Loucy (cell line): ENCODE results near the gene LBP.

Experiments used
- H2AFZ ChIP-seq: fragments of 200-600 bp; sonication (generic); 2 replicates; pipeline ENCODE4 v1.6.0; 2016; ENCODE audit warnings: antibody characterized with exemption, mild to moderate bottlenecking, low read length, moderate library complexity
- H3F3A ChIP-seq: fragments of 200-600 bp; 2 replicates; pipeline ENCODE4 v1.6.0; 2016; ENCODE audit warnings: antibody characterized with exemption, low read depth, mild to moderate bottlenecking
- H3K27me3 ChIP-seq: fragments of 200-600 bp; sonication (generic); 2 replicates; pipeline ENCODE4 v1.6.1; 2014; ENCODE audit warnings: low read length, mild to moderate bottlenecking; ENCODE audit not compliant: insufficient read depth, poor library complexity, severe bottlenecking
- H3K36me3 ChIP-seq: fragments of 200-600 bp; sonication (generic); 2 replicates; pipeline ENCODE4 v1.6.1; 2016; ENCODE audit warnings: low read length; ENCODE audit not compliant: insufficient read depth
- H3K4me1 ChIP-seq: fragments of 200-600 bp; sonication (generic); 2 replicates; pipeline ENCODE4 v1.5.1; 2014; ENCODE audit warnings: low read length, mild to moderate bottlenecking; ENCODE audit not compliant: insufficient read depth, poor library complexity, severe bottlenecking
- H3K4me2 ChIP-seq: fragments of 200-600 bp; sonication (generic); 2 replicates; pipeline ENCODE4 v1.6.0; 2014; ENCODE audit warnings: antibody characterized with exemption, low read length, low read depth, mild to moderate bottlenecking; ENCODE audit not compliant: poor library complexity, severe bottlenecking
- H3K4me3 ChIP-seq: fragments of 200-600 bp; sonication (generic); 2 replicates; pipeline ENCODE4 v1.5.1; 2014; ENCODE audit warnings: low read length, mild to moderate bottlenecking, mixed read lengths; ENCODE audit not compliant: poor library complexity, severe bottlenecking
- H3K79me2 ChIP-seq: fragments of 200-600 bp; sonication (generic); 2 replicates; pipeline ENCODE4 v1.6.1; 2014; ENCODE audit warnings: low read length; ENCODE audit not compliant: insufficient read depth
- H3K9ac ChIP-seq: fragments of 200-600 bp; sonication (generic); 2 replicates; pipeline ENCODE4 v1.6.0; 2014; ENCODE audit warnings: mild to moderate bottlenecking, low read depth, low read length, moderate library complexity; ENCODE audit not compliant: poor library complexity, severe bottlenecking
- H3K9me2 ChIP-seq: fragments of 200-600 bp; sonication (generic); replicated peaks from 2 replicates; pipeline ENCODE4 v1.6.1; 2016; ENCODE audit warnings: low read depth, low read length, mixed read lengths
- H3K9me3 ChIP-seq: fragments of 200-600 bp; sonication (generic); 2 replicates; pipeline ENCODE4 v1.6.1; 2014; ENCODE audit warnings: mild to moderate bottlenecking, antibody characterized with exemption, low read length, low read depth; ENCODE audit not compliant: insufficient read depth
- H4K20me1 ChIP-seq: fragments of 200-600 bp; sonication (generic); 2 replicates; pipeline ENCODE4 v1.6.0; 2014; ENCODE audit warnings: antibody characterized with exemption, low read length, mild to moderate bottlenecking; ENCODE audit not compliant: insufficient read depth, poor library complexity, severe bottlenecking
- CTCF ChIP-seq: fragments of 200-600 bp; sonication (generic); conservative IDR thresholded peaks from 2 replicates; pipeline ENCODE4 v1.5.1; 2014; ENCODE audit warnings: mild to moderate bottlenecking, antibody characterized with exemption, low read length
- EZH2phosphoT487 ChIP-seq: fragments of 200-600 bp; IDR thresholded peaks from 2 replicates; pipeline ENCODE4 v1.6.1; 2018; ENCODE audit warnings: antibody characterized with exemption, mild to moderate bottlenecking, moderate library complexity, borderline replicate concordance

The LBP gene

GRCh38 chr20:38339997-38340396 lies 6.3 kb upstream of the LBP start:
- Histone ChIP-seq H2AFZ (no peak overlapping the region), H3K4me3 (no peak overlapping the region)
- no peak for TF ChIP-seq CTCF
- no peak for TF ChIP-seq EZH2phosphoT487

GRCh38 chr20:38340693-38341092 lies 5.6 kb upstream of the LBP start:
- H3K9me2 ChIP-seq: no peaks in the 10 kb centered on the region
- H3K4me1 ChIP-seq: no peaks in the 10 kb centered on the region
- no peaks in the 10 kb centered on the region for H4K20me1 ChIP-seq
- H3K36me3 ChIP-seq: no peaks in the 10 kb centered on the region
- H3K4me2 ChIP-seq: no peak overlapping the region
- TF ChIP-seq CTCF: no peak
- TF ChIP-seq EZH2phosphoT487: no peak
- H3F3A ChIP-seq: no peaks in the 10 kb centered on the region
- no peaks in the 10 kb centered on the region for H3K9me3 ChIP-seq
- no peaks in the 10 kb centered on the region for H3K79me2 ChIP-seq
- H3K9ac ChIP-seq: no peak overlapping the region
- H3K27me3 ChIP-seq: no peaks in the 10 kb centered on the region
- no peak overlapping the region for H2AFZ ChIP-seq
- no peak overlapping the region for H3K4me3 ChIP-seq

More at GRCh38 chr20:38339997-38340396, 6.3 kb upstream of the LBP start:
- no peaks in the 10 kb centered on the region for H3K79me2 ChIP-seq
- H3K9me2 ChIP-seq: no peaks in the 10 kb centered on the region
- no peak overlapping the region for H3K4me2 ChIP-seq
- H3K36me3 ChIP-seq: no peaks in the 10 kb centered on the region
- no peaks in the 10 kb centered on the region for H3F3A ChIP-seq
- H3K9ac ChIP-seq: no peak overlapping the region
- H3K27me3 ChIP-seq: no peaks in the 10 kb centered on the region
- no peaks in the 10 kb centered on the region for H3K4me1 ChIP-seq
- H3K9me3 ChIP-seq: no peaks in the 10 kb centered on the region
- no peaks in the 10 kb centered on the region for H4K20me1 ChIP-seq

- H3K9ac ChIP-seq: no peak overlapping the region
- H3K4me1 ChIP-seq: no peaks in the 10 kb centered on the region
- no peaks in the 10 kb centered on the region for H3F3A ChIP-seq
- no peaks in the 10 kb centered on the region for H3K36me3 ChIP-seq
- H3K4me2 ChIP-seq: no peak overlapping the region
- no peak overlapping the region for H3K4me3 ChIP-seq
- H3K9me3 ChIP-seq: no peaks in the 10 kb centered on the region
- no peaks in the 10 kb centered on the region for H4K20me1 ChIP-seq
- H3K79me2 ChIP-seq: no peaks in the 10 kb centered on the region
- no peaks in the 10 kb centered on the region for H3K27me3 ChIP-seq
- H3K9me2 ChIP-seq: no peaks in the 10 kb centered on the region
- H2AFZ ChIP-seq: no peak overlapping the region
- TF ChIP-seq EZH2phosphoT487 (no peak), CTCF (no peak)
Observed at GRCh38 chr20:38342216-38342615, 4.1 kb upstream of the LBP start.
